CMK (cell line): ENCODE measurements around the gene LDLRAD4.

Experiments
- DNase-seq: peaks from one replicate; pipeline ENCODE4 v3.0.0-alpha.2; 2010; ENCODE audit warnings: low read depth

LDLRAD4 gene

GRCh38 chr18:13430663-13431062 lies 212.1 kb downstream of the LDLRAD4 start:
- DNase-seq: no peak

GRCh38 chr18:13431886-13432285 lies 213.3 kb downstream of the LDLRAD4 start:
- no peak for DNase-seq

- no peak for DNase-seq
These were observed 214.6 kb downstream of the LDLRAD4 start for GRCh38 chr18:13433125-13433524.

GRCh38 chr18:13433685-13434084 lies 215.1 kb downstream of the LDLRAD4 start:
- DNase-seq: no peak

- DNase-seq: no peak
These were observed 216.3 kb downstream of the LDLRAD4 start for GRCh38 chr18:13434854-13435253.

GRCh38 chr18:13435586-13436333 lies 217.2 kb downstream of the LDLRAD4 start:
- DNase-seq: no peak

- no peak for DNase-seq
These were observed 218.0 kb downstream of the LDLRAD4 start for GRCh38 chr18:13436576-13436975.

GRCh38 chr18:13437034-13437433 lies 218.5 kb downstream of the LDLRAD4 start:
- no peak for DNase-seq

GRCh38 chr18:13437796-13438506 lies 219.4 kb downstream of the LDLRAD4 start:
- no peak for DNase-seq

- DNase-seq: no peak
These were observed 220.0 kb downstream of the LDLRAD4 start for GRCh38 chr18:13438507-13439056.

GRCh38 chr18:13439461-13439860 lies 220.9 kb downstream of the LDLRAD4 start:
- no peak for DNase-seq

GRCh38 chr18:13440277-13441248 lies 222.0 kb downstream of the LDLRAD4 start:
- DNase-seq: no peak

- no peak for DNase-seq
These were observed 223.2 kb downstream of the LDLRAD4 start for GRCh38 chr18:13441736-13442135.

GRCh38 chr18:13442451-13442850 lies 223.9 kb downstream of the LDLRAD4 start:
- no peak for DNase-seq

- no peak for DNase-seq
These were observed 225.0 kb downstream of the LDLRAD4 start for GRCh38 chr18:13443552-13443951.

GRCh38 chr18:13444430-13445240 lies 226.1 kb downstream of the LDLRAD4 start:
- no peak for DNase-seq

GRCh38 chr18:13445241-13445897 lies 226.8 kb downstream of the LDLRAD4 start:
- DNase-seq: no peak

GRCh38 chr18:13446024-13446423 lies 227.5 kb downstream of the LDLRAD4 start:
- DNase-seq: no peak

GRCh38 chr18:13446610-13447461 lies 228.3 kb downstream of the LDLRAD4 start:
- no peak for DNase-seq
